ENCODE data around the gene KDM2B.
A peak's percentile ranks its signal among the peaks of the same experiment; 100 is the strongest.
"Not testable (repeated sequence)": the region's sequence is repeated elsewhere in the genome, so short reads cannot be mapped to it uniquely, and the experiment has no call there.

Gene KDM2B

GRCh38 chr12:121405211-121405610, 175.6 kb downstream of the KDM2B start:
- intact Hi-C loops (cut with DNase I), result no loop called here
- no peak for DNase-seq

DNA sequence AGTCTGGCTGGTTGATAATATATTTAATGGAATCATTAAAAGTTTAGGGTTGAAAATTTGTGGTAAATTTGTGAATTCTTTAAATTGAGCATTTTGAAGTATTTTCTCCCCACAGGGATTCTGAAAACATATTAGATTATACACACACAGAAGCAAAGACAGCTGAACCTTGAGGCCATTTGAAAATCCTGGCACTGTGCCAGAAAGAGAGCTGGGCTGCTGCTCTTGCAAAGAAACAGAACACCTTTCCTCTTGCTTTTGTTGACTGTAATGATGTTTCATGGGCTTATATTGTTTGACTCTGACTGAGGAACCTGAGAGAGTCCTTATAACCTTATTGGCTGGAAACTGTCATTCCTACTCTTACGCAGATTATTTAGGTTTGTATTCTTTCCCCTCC, 176.1 kb downstream of the KDM2B start:
- intact Hi-C loops (cut with DNase I), result loop anchor here (5.0 kb wide), 1 partner anchor 52 kb away; the partner anchor contains the start of gene ANAPC5
- peak in 1 of 10 donors; percentile 19 for DNase-seq

DNA sequence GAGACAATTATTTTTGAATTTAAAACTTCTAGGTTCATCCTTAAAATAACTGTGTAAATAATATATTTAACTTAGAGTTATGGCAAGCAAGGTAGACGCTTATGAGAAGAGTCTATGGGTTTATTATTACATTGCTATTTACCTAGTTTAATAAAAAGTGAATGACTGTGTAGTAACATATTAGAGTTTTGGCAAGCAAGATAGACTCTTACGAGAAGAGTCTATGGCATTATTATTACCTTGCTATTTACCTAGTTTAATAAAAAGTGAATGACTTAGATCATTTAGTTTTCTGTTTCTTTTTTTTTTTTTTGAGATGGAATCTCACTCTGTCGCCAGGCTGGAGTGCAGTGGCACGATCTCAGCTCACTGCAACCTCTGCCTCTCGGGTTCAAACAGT, 177.1 kb downstream of the KDM2B start:
- no peak for DNase-seq
- intact Hi-C loops (cut with DNase I), result loop anchor here (5.0 kb wide), 1 partner anchor 51 kb away; the partner anchor contains the start of gene ANAPC5

DNA sequence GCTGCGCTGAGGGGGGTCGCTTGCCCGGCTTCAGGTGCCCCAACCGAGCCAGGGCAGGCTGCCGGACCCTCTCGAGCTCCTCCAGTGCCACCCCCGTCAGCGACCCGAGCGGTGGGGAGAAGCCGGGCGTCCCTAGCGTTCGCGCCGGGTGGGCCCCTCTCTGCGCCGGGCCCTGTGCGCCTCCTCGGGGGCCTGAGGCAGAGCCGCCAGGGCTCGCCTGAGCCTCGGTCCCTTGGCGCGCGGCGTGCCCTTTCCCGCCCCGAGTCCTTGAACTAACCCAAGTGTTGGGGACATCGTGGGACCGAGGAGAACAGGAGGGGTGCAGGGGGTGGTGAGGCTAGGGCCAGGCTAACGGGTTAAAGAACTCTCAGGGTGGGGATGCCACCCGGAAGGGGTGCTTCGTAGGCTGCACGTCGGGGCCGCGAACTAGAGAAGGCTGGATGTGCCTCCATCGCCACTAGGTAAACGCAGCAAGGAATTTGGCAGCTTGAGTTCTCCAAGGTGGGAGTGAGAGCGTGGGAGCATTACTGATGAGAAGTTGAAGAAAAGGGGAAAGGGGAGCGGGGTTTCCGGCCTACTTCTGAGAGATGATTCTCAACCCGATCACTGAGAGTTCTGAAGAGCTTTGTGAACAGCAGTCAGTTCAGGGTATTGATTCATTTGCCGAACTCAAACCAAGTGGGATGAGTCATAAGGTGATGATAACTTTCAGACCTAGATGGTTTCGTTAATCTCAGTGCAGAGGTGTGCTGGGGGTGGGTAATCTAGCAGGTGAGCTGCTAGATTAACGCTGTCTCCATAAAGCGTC, 180.3 kb downstream of the KDM2B start:
- DNase-seq, result peak in 6 of 10 donors; percentile 7 to 82 (median 14)
- intact Hi-C loops (cut with DNase I), result loop anchor here (5.0 kb wide), 1 partner anchor 48 kb away; the partner anchor contains the start of gene ANAPC5

DNA sequence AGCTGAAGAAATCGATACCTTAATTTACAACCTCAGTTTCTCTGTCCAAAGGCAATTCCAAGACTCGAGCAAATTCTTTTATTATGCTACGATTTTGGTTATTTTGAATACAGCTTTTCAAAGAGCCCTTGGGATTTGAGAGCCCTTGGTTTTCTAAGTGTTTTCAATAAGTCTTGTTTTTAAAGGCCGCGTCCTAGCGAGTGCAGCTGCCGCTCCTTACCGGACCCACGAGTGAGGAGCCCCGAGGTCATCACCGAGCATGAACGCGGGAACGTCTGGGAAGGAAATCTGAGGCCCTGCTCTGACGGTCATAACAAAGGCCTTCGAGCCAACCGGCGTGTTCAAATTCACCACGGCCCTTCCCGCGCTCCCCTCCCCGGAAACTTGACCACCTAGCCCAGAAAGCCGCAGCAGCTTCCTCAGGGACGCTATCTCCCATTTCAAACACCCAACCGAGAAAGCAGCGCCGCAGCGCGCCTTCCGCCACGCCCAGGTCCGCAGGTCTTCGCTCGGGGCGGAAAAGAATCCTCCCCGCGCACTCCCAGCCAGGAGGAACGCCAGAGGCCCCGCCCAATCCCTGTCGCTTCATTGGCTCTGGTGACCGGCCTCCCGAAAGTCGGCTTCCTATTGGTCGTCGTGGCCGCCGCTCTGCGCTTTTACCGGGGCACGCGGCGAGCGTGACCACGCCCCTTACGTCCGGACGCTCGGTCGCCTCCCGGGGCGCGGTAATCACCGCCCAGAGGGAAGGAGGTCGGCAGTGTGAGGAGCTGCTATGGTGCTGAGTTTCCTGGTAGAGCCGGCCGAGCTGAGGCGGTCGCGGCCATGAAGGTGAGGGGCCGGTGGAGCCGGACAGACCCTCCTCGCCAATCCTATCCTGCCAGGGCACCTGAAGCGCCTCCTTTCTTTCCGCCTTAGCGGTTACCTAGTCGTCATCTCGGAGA, 181.2 kb downstream of the KDM2B start, which contains the start of gene RNF34:
Gene RNF34, plus strand, starts transcription at position 728 of the 941 bp plus-strand sequence. Its CDS starts 95 bp downstream, at position 823.
- intact Hi-C loops (cut with DNase I), result loop anchor here (2.0 to 5.0 kb wide), 3 partner anchors 41 to 67 kb away; partner anchors contain the start of gene ANAPC5
- DNase-seq, result peak; percentile 95 to 100 (median 98)

DNA sequence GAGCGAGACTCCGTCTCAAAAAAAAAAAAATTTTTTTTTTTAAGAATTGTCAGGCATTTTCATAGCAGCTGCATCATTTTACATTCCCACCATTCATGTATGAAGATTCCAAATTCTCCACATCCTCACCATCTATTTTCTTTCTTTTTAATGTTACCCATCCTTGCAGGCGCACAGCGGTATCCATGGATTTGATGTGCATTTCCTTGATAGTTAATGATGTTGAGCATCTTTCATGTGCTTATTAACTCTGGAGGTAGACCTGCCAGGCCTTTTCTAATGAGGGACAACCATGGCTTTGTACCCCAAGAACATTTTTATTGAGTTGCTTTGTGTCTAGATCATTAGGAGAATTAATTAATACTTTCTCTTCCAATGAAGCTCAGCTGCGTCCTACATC, 182.5 kb downstream of the KDM2B start:
- no peak for DNase-seq
- intact Hi-C loops (cut with DNase I), result loop anchor here (2.0 to 5.0 kb wide), 2 partner anchors 42 to 66 kb away; no protein-coding TSS in a partner anchor

- no peak for DNase-seq
Measured at GRCh38 chr12:121397521-121397920, 183.3 kb downstream of the KDM2B start.

DNA sequence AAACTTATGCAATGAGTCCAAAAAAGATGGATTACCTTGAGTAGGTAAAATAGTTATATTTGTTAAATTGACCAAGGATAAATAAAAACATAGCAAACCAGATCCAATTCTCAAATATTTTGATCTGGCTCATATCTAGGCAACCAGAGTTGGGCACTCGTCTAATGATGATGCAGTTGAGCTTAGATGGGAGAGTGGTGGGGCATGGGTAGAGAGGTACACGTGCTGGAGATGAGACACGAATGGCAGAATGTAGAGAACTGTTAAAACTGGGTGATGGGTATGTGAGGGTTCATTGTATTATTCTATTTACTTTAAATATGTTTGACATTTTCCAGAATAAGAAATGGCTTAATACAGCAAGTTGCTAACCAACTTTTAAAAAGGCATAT, 188.5 kb downstream of the KDM2B start:
- no peak for DNase-seq
- intact Hi-C loops (cut with DNase I), result no loop called here

More at GRCh38 chr12:121397521-121397920, 183.3 kb downstream of the KDM2B start:
- intact Hi-C loops (cut with DNase I), result loop anchor here (5.0 kb wide), 1 partner anchor 65 kb away; no protein-coding TSS in a partner anchor

GRCh38 chr12:121391619-121392324, 189.1 kb downstream of the KDM2B start:
- no peak for DNase-seq
- intact Hi-C loops (cut with DNase I), result no loop called here

DNA sequence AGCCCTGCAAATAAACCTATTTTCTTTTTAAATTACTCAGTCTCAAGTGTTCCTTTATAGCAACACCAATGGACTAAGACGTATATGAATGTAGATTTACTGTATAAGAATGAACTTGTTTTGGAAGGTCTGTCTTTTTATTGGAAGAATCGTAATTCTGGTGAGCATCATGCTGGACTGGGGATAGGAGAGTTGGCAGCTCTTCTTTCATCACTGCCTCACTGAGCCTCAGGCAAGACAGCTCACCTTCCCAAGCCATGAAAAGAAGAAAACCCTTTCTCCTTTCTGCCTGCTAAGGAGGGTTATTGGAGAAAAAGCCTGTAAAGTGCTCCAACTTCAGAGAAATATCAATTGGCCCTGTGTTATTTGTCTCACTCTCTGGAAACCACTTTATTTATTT, 190.0 kb downstream of the KDM2B start:
- intact Hi-C loops (cut with DNase I), result no loop called here

GRCh38 chr12:121388421-121388981, 192.3 kb downstream of the KDM2B start:
- DNase-seq, result no peak
- intact Hi-C loops (cut with DNase I), result no loop called here

More for the DNA sequence above, 190.0 kb downstream of the KDM2B start:
- no peak for DNase-seq

DNA sequence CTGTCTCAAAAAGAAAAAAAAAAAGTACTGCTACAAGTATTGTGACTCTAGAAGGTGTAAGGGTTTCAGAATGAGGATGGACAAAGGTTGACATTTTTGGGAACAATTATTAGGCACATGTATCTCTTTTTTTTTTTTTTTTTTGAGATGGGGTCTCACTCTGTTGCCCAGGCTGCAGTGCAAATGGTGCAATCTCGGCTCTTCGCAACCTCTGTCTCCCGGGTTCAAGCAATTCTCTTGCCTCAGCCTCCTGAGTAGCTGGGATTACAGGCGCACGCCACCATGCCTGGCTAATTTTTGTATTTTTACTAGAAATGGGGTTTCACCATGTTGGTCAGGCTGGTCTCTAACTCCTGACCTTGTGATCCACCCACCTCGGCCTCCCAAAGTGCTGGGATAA, 195.9 kb downstream of the KDM2B start:
- intact Hi-C loops (cut with DNase I), result not testable (repeated sequence)
- DNase-seq, result peak in 1 of 10 donors; percentile 69

DNA sequence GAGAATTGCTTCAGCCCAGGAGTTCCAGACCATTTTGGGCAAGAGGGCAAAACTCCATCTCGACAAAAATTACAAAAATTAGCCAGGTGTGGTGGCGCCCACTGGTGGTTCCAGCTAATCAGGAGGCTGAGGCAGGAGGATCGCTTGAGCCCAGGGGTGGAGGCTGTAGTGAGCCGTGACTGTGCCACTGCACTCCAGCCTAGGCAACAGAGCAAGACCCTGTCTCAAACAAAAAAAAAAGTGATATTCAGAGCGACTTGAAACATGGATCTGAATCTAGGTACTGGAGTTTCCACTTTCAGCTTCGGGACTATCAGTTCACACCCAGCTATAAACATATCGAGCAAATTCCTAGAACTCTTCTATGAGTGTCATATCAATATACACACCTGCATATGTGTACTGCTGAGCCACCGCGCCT, 197.2 kb downstream of the KDM2B start:
- intact Hi-C loops (cut with DNase I), result no loop called here
- no peak for DNase-seq

- DNase-seq, result peak in 1 of 10 donors; percentile 16
- intact Hi-C loops (cut with DNase I), result no loop called here
Measured at GRCh38 chr12:121379945-121380344, 200.9 kb downstream of the KDM2B start.

Data from posterior cingulate gyrus (tissue), 11 donors.